Measurements from ENCODE around the gene RPUSD1.

The RPUSD1 gene

GRCh38 chr16:795580-796229 is 7.5 kb upstream of the RPUSD1 start:
- peaks cover 12% of the 10 kb centered on the region for H3K36me3 Mint-ChIP-seq (ENCODE audit: low read depth)
- H3K27ac Mint-ChIP-seq = no peak overlapping the region
- TF ChIP-seq CTCF (IDR thresholded peaks at IDR 0.05; ENCODE audit: unreplicated experiment in 3 of 3) = no peak
- no peaks in the 10 kb centered on the region for H3K9me3 Mint-ChIP-seq
- no peaks in the 10 kb centered on the region for H3K4me1 Mint-ChIP-seq
- H3K4me3 Mint-ChIP-seq = no peak overlapping the region
- peaks cover 25% of the 10 kb centered on the region for H3K27me3 Mint-ChIP-seq (ENCODE audit: low read depth)

GRCh38 chr16:794853-795466 is 6.8 kb upstream of the RPUSD1 start:
- Mint-ChIP-seq H3K9me3 (no peaks in the 10 kb centered on the region), H3K4me1 (no peaks in the 10 kb centered on the region), H3K4me3 (no peak overlapping the region), H3K27me3 (ENCODE audit: low read depth) (peaks cover 21% of the 10 kb centered on the region), H3K36me3 (ENCODE audit: low read depth) (peaks cover 12% of the 10 kb centered on the region), H3K27ac (no peak overlapping the region)
- TF ChIP-seq CTCF (IDR thresholded peaks at IDR 0.05; ENCODE audit: unreplicated experiment in 3 of 3) = no peak

GRCh38 chr16:794091-794822 is 6.1 kb upstream of the RPUSD1 start:
- H3K27ac Mint-ChIP-seq = no peak overlapping the region
- no peaks in the 10 kb centered on the region for H3K4me1 Mint-ChIP-seq
- peaks cover 12% of the 10 kb centered on the region for H3K36me3 Mint-ChIP-seq (ENCODE audit: low read depth)
- H3K4me3 Mint-ChIP-seq = no peak overlapping the region
- TF ChIP-seq CTCF (IDR thresholded peaks at IDR 0.05; ENCODE audit: unreplicated experiment in 3 of 3) = no peak
- H3K27me3 Mint-ChIP-seq (ENCODE audit: low read depth) = peaks cover 20% of the 10 kb centered on the region
- no peaks in the 10 kb centered on the region for H3K9me3 Mint-ChIP-seq

- peaks cover 11% of the 10 kb centered on the region for H3K27me3 Mint-ChIP-seq (ENCODE audit: low read depth)
- H3K36me3 Mint-ChIP-seq (ENCODE audit: low read depth) = peaks cover 12% of the 10 kb centered on the region
- TF ChIP-seq CTCF (IDR thresholded peaks at IDR 0.05; ENCODE audit: unreplicated experiment in 3 of 3) = no peak
- H3K9me3 Mint-ChIP-seq = no peaks in the 10 kb centered on the region
- no peak overlapping the region for H3K4me3 Mint-ChIP-seq
- H3K27ac Mint-ChIP-seq = no peak overlapping the region
- H3K4me1 Mint-ChIP-seq = no peaks in the 10 kb centered on the region
Measured at GRCh38 chr16:793414-793813, 5.2 kb upstream of the RPUSD1 start.

- peaks cover 1% of the 10 kb centered on the region for H3K27me3 Mint-ChIP-seq (ENCODE audit: low read depth)
- peaks cover 9% of the 10 kb centered on the region for H3K36me3 Mint-ChIP-seq (ENCODE audit: low read depth)
- H3K4me1 Mint-ChIP-seq = no peaks in the 10 kb centered on the region
- no peak overlapping the region for H3K27ac Mint-ChIP-seq
- no peak overlapping the region for H3K4me3 Mint-ChIP-seq
- no peak for TF ChIP-seq CTCF (IDR thresholded peaks at IDR 0.05; ENCODE audit: unreplicated experiment in 3 of 3)
- no peaks in the 10 kb centered on the region for H3K9me3 Mint-ChIP-seq
Measured at GRCh38 chr16:792221-792995, 4.2 kb upstream of the RPUSD1 start.

Data from nephron (organoid).